ENCODE data around the gene SEPTIN3. TPM values are rescaled to one million over a fixed set of nuclear protein-coding genes. Genes with fewer than 3 reads are reported as not detected.

Gene SEPTIN3
- total and polyA plus RNA-seq, 10 of the 15 experiments (the other 5 are each of a cell fraction or from before 2014, with no cell fraction given) = 0.05 to 3.1 (median 0.87) TPM

DNA sequence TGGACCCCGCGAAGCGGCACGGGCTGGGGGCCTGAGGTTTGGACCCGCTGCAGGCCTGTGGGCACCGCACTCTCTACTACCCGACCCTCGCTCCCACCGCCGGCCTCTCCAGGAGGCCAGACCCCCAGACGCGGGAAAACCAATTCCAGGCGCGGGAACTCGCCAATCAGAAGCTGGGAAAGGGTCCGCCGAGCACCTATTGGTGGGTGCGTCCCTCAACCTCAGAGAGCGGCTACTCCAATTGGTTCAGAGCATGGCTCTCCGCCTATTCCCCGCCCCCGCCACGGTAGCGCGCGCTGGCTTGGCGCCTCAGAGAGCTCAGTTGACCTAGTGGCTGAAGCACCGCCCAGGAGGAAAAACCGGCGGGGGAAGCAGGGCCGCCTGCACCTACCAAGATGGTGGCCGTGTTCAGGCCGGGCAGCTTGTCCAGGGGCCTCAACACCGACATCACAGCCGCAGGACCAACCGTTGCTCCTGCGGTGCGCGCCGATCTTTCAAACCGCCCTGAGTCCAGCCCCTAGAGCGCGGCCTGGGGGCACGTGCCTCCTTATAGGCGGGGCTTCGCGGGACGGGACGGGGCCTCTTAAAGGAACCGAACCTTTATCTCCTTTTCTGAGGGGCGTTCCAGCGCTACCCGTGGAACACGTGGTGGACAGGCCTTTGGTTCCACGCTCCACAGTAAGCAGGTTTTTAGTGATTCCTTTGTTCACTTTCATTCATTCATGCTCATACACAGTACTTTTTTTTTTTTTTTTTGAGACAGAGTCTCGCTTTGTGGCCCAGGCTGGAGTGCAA is 22.4 kb upstream of the SEPTIN3 start, which contains the start of gene CENPM:
Gene CENPM (minus strand): TSS at position 524 of the 795 bp plus-strand sequence. CDS start 76 bp downstream, at position 448.
- H3K79me2 ChIP-seq (ENCODE audit: control insufficient read depth, insufficient read depth, low read length) = peaks cover 41% of the 10 kb centered on the region
- ATAC-seq = peak; percentile 88
- TSS peak; percentile 58 for BruUV-seq (replicated peaks)
- no peak for TF ChIP-seq ZNF274 (IDR thresholded peaks at IDR 0.05; ENCODE audit: insufficient read depth, insufficient read length)
- TF ChIP-seq, protein P1, sequence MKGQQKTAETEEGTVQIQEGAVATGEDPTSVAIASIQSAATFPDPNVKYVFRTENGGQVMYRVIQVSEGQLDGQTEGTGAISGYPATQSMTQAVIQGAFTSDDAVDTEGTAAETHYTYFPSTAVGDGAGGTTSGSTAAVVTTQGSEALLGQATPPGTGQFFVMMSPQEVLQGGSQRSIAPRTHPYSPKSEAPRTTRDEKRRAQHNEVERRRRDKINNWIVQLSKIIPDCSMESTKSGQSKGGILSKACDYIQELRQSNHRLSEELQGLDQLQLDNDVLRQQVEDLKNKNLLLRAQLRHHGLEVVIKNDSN (IDR thresholded peaks at IDR 0.05; ENCODE audit: borderline replicate concordance, extremely low read length, insufficient read depth, low read depth, low read length) = peak; percentile 95
- no peak for TF ChIP-seq ZNF217 (IDR thresholded peaks at IDR 0.05)
- no peak for TF ChIP-seq BCL11A (IDR thresholded peaks at IDR 0.05; ENCODE audit: low read depth, low read length)
- no peak for TF ChIP-seq NRF1 (conservative IDR thresholded peaks at IDR 0.05; ENCODE audit: low read depth, low read length)
- TF ChIP-seq HDAC2 (IDR thresholded peaks at IDR 0.05) = peak; percentile 88; the same call in 1 of the 2 replicates
- TF ChIP-seq CHD2 (IDR thresholded peaks at IDR 0.05; ENCODE audit: borderline replicate concordance, low read depth, low read length) = peak; percentile 93
- TF ChIP-seq FOXK2 (IDR thresholded peaks at IDR 0.05) = no peak
- TF ChIP-seq PAX5 (IDR thresholded peaks at IDR 0.05; ENCODE audit: borderline replicate concordance, low read depth, low read length) = peak; percentile 52; the same call in 1 of the 2 replicates
- TF ChIP-seq CBX3 (IDR thresholded peaks at IDR 0.05; ENCODE audit: borderline replicate concordance, low read depth) = no peak
- peak; percentile 33; the same call in 1 of the 2 replicates for TF ChIP-seq ZNF207 (IDR thresholded peaks at IDR 0.05; ENCODE audit: borderline replicate concordance)
- TF ChIP-seq BHLHE40 (IDR thresholded peaks at IDR 0.05; ENCODE audit: borderline replicate concordance in 1 of 2, low read depth in 2 of 2, low read length in 1 of 2) = peak; percentile 94 to 98
- TF ChIP-seq, protein P2, sequence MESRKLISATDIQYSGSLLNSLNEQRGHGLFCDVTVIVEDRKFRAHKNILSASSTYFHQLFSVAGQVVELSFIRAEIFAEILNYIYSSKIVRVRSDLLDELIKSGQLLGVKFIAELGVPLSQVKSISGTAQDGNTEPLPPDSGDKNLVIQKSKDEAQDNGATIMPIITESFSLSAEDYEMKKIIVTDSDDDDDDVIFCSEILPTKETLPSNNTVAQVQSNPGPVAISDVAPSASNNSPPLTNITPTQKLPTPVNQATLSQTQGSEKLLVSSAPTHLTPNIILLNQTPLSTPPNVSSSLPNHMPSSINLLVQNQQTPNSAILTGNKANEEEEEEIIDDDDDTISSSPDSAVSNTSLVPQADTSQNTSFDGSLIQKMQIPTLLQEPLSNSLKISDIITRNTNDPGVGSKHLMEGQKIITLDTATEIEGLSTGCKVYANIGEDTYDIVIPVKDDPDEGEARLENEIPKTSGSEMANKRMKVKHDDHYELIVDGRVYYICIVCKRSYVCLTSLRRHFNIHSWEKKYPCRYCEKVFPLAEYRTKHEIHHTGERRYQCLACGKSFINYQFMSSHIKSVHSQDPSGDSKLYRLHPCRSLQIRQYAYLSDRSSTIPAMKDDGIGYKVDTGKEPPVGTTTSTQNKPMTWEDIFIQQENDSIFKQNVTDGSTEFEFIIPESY (IDR thresholded peaks at IDR 0.05) = no peak
- no peak for TF ChIP-seq SMAD1 (IDR thresholded peaks at IDR 0.05; ENCODE audit: low read depth, partially characterized antibody)
- TF ChIP-seq, protein P3, sequence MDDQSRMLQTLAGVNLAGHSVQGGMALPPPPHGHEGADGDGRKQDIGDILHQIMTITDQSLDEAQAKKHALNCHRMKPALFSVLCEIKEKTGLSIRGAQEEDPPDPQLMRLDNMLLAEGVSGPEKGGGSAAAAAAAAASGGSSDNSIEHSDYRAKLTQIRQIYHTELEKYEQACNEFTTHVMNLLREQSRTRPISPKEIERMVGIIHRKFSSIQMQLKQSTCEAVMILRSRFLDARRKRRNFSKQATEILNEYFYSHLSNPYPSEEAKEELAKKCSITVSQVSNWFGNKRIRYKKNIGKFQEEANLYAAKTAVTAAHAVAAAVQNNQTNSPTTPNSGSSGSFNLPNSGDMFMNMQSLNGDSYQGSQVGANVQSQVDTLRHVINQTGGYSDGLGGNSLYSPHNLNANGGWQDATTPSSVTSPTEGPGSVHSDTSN (IDR thresholded peaks at IDR 0.05; ENCODE audit: insufficient replicate concordance, low read depth, low read length) = peak; percentile 90
- TF ChIP-seq, protein P4, sequence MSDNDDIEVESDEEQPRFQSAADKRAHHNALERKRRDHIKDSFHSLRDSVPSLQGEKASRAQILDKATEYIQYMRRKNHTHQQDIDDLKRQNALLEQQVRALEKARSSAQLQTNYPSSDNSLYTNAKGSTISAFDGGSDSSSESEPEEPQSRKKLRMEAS (IDR thresholded peaks at IDR 0.05; ENCODE audit: low read depth, low read length) = peak; percentile 97
- no peak for TF ChIP-seq HDAC6 (IDR thresholded peaks at IDR 0.05; ENCODE audit: unreplicated experiment)

More for the DNA sequence above, 22.4 kb upstream of the SEPTIN3 start, which contains the start of gene CENPM:
- ChIA-PET RAD21 (ENCODE audit: unreplicated experiment) (interaction anchor here (0.5 to 7.9 kb wide), 15 partner anchors 9 to 249 kb away, joined by 3 to 115 read pairs (median 7); partner anchors contain the start of genes NDUFA6, SMDT1 and TNFRSF13C), CTCF (interaction anchor here (0.6 to 2.0 kb wide), 17 partner anchors 9 to 280 kb away, joined by 3 to 12 read pairs (median 3); partner anchors contain the start of genes CCDC134 and NDUFA6), POLR2A (interaction anchor here (0.5 to 9.2 kb wide), 21 partner anchors 10 to 1283 kb away, joined by 3 to 164 read pairs (median 4); partner anchors contain the start of genes CCDC134, DESI1, SREBF2 and TNFRSF13C), SMC1A (ENCODE audit: uncharacterized antibody, unreplicated experiment) (interaction anchor here (0.7 to 2.4 kb wide), 12 partner anchors 10 to 498 kb away, joined by 3 to 14 read pairs (median 4); partner anchors contain the start of gene TNFRSF13C)
- H3K27me3 ChIP-seq (replicated peaks in 1 of 2; ENCODE audit: control insufficient read depth in 2 of 2, insufficient read depth in 2 of 2, low read length in 1 of 2) = no peaks in the 10 kb centered on the region
- peak within 1 kb of the TSS; percentile 86 for H2AFZ ChIP-seq (ENCODE audit: control insufficient read depth, low read depth, low read length)
- H3K27ac ChIP-seq (ENCODE audit: control insufficient read depth, insufficient read depth) = peak within 1 kb of the TSS; percentile 94
- intact Hi-C loops (cut with micrococcal nuclease; ENCODE audit: unreplicated experiment) = loop anchor here (5.0 kb wide), 1 partner anchor 490 kb away; no protein-coding TSS in a partner anchor
- H3K9ac ChIP-seq (ENCODE audit: control insufficient read depth, insufficient read depth, low read length) = peak within 1 kb of the TSS; percentile 97
- peaks cover 59% of the 10 kb centered on the region for H3K4me1 ChIP-seq (ENCODE audit: control insufficient read depth, insufficient read depth, low read length)
- FAIRE-seq = peak; percentile 89
- in situ Hi-C loops (cut with MboI) = loop anchor here (5.0 kb wide), 1 partner anchor 115 kb away; the partner anchor contains the start of gene SREBF2
- H4K20me1 ChIP-seq (ENCODE audit: control insufficient read depth, insufficient read depth) = no peaks in the 10 kb centered on the region
- H3K9me3 ChIP-seq (replicated peaks; ENCODE audit: control insufficient read depth, insufficient read depth, low read length) = no peaks in the 10 kb centered on the region
- H3K4me2 ChIP-seq (ENCODE audit: control insufficient read depth, insufficient read depth) = peak within 1 kb of the TSS; percentile 99
- under 1% methylated on average over 55 of the region's 56 CpGs for WGBS (ENCODE audit: insufficient coverage, insufficient replicate concordance, low lambda C conversion rate, missing lambda C conversion rate)
- peak; percentile 80 for DNase-seq (ENCODE audit: low read depth, low spot score)
- H3K4me3 ChIP-seq = peak within 1 kb of the TSS; percentile 78
- H3K36me3 ChIP-seq (ENCODE audit: control insufficient read depth in 2 of 2, insufficient read depth in 2 of 2, low read length in 1 of 2) = peaks cover 8 to 14% of the 10 kb centered on the region in 2 experiments; a peak in 3 of 4 replicates

Measured in GM12878 (cell line).